Dermis microvascular lymphatic vessel endothelial cell (primary cell): Measurements from ENCODE around the gene AUTS2. TPM values are rescaled to one million over a fixed set of nuclear protein-coding genes. Genes with fewer than 3 reads are reported as not detected.

Source experiments
- DNase-seq, 2 donors: peaks; one replicate each; pipeline versions ENCODE4 v3.0.0 to v3.0.0-alpha.2; 2010; ENCODE audit warnings: low read depth in 2 of 2
- total RNA-seq: library from RNA; depleted of rRNA; stranded (reverse); fragments of >200 nt; gene quantifications from 2 replicates; pipeline ENCODE4 v1.2.1, GENCODE V29; 2014

AUTS2 gene
- total RNA-seq, 1 donor from 2014 or later: 0.51 TPM

- no peak for DNase-seq
Observed at GRCh38 chr7:69654849-69655707, 56.8 kb downstream of the AUTS2 start.

- DNase-seq: no peak
Observed at GRCh38 chr7:69656077-69656476, 57.8 kb downstream of the AUTS2 start.

GRCh38 chr7:69656890-69657289, 58.6 kb downstream of the AUTS2 start:
- DNase-seq: no peak

- DNase-seq: no peak
Observed at GRCh38 chr7:69657331-69657730, 59.1 kb downstream of the AUTS2 start.

GRCh38 chr7:69657985-69658384, 59.7 kb downstream of the AUTS2 start:
- no peak for DNase-seq

- DNase-seq: no peak
Observed at GRCh38 chr7:69659983-69660382, 61.7 kb downstream of the AUTS2 start.

GRCh38 chr7:69661342-69661741, 63.1 kb downstream of the AUTS2 start:
- DNase-seq: no peak

- no peak for DNase-seq
Observed at GRCh38 chr7:69663911-69664832, 65.9 kb downstream of the AUTS2 start.

GRCh38 chr7:69665369-69665768, 67.1 kb downstream of the AUTS2 start:
- no peak for DNase-seq

GRCh38 chr7:69668339-69668870, 70.1 kb downstream of the AUTS2 start:
- no peak for DNase-seq

- no peak for DNase-seq
Observed at GRCh38 chr7:69670701-69671100, 72.4 kb downstream of the AUTS2 start.

- DNase-seq: no peak
Observed at GRCh38 chr7:69673074-69673473, 74.8 kb downstream of the AUTS2 start.

GRCh38 chr7:69674701-69675182, 76.5 kb downstream of the AUTS2 start:
- no peak for DNase-seq

GRCh38 chr7:69676247-69676646, 78.0 kb downstream of the AUTS2 start:
- DNase-seq: no peak

- no peak for DNase-seq
Observed at GRCh38 chr7:69677054-69677852, 79.0 kb downstream of the AUTS2 start.

- no peak for DNase-seq
Observed at GRCh38 chr7:69677881-69678493, 79.7 kb downstream of the AUTS2 start.

- no peak for DNase-seq
Observed at GRCh38 chr7:69678494-69679187, 80.4 kb downstream of the AUTS2 start.

- no peak for DNase-seq
Observed at GRCh38 chr7:69681181-69681580, 82.9 kb downstream of the AUTS2 start.

- no peak for DNase-seq
Observed at GRCh38 chr7:69682518-69682917, 84.2 kb downstream of the AUTS2 start.

- no peak for DNase-seq
Observed at GRCh38 chr7:69683002-69683401, 84.7 kb downstream of the AUTS2 start.
